ENCODE results near the gene TMEM273.
A peak's percentile ranks its signal among the peaks of the same experiment; 100 is the strongest.

TMEM273 gene

GRCh38 chr10:49140304-49141177 is 47.6 kb downstream of the TMEM273 start:
- H3K27me3 Mint-ChIP-seq = peaks cover 4 to 6% of the 10 kb centered on the region in 2 donors
- ATAC-seq (replicated peaks) (no peak), DNase-seq (no peak)
- H3K27ac Mint-ChIP-seq = no peak overlapping the region
- H3K9me3 Mint-ChIP-seq = peaks cover 0 to 6% of the 10 kb centered on the region in 2 donors
- H3K4me3 Mint-ChIP-seq = no peak overlapping the region
- peaks cover 0 to 2% of the 10 kb centered on the region in 2 donors for H3K36me3 Mint-ChIP-seq
- peaks cover 11 to 13% of the 10 kb centered on the region in 2 donors for H3K4me1 Mint-ChIP-seq

- peaks cover 0 to 2% of the 10 kb centered on the region in 2 donors for H3K36me3 Mint-ChIP-seq
- H3K27ac Mint-ChIP-seq = no peak overlapping the region
- H3K27me3 Mint-ChIP-seq = peaks cover 0 to 4% of the 10 kb centered on the region in 2 donors
- no peak overlapping the region for H3K4me3 Mint-ChIP-seq
- ATAC-seq (replicated peaks) (no peak), DNase-seq (no peak)
- H3K4me1 Mint-ChIP-seq = peaks cover 17 to 21% of the 10 kb centered on the region in 2 donors
- H3K9me3 Mint-ChIP-seq = peaks cover 0 to 9% of the 10 kb centered on the region in 2 donors
Observed at GRCh38 chr10:49139846-49140195, 48.4 kb downstream of the TMEM273 start.

- peaks cover 23 to 26% of the 10 kb centered on the region in 2 donors for H3K4me1 Mint-ChIP-seq
- no peak for DNase-seq
- H3K4me3 Mint-ChIP-seq = no peak overlapping the region
- peaks cover 0 to 10% of the 10 kb centered on the region in 2 donors for H3K9me3 Mint-ChIP-seq
- H3K27me3 Mint-ChIP-seq = no peaks in the 10 kb centered on the region
- H3K36me3 Mint-ChIP-seq = peaks cover 0 to 2% of the 10 kb centered on the region in 2 donors
- ATAC-seq (replicated peaks) = no peak
- no peak overlapping the region for H3K27ac Mint-ChIP-seq
Observed at GRCh38 chr10:49139028-49139845, 49.0 kb downstream of the TMEM273 start.

- Mint-ChIP-seq H3K4me1 (peaks cover 26 to 33% of the 10 kb centered on the region in 2 donors), H3K27ac (no peak overlapping the region), H3K4me3 (no peak overlapping the region), H3K27me3 (no peaks in the 10 kb centered on the region), H3K36me3 (peaks cover 0 to 2% of the 10 kb centered on the region in 2 donors), H3K9me3 (peaks cover 0 to 10% of the 10 kb centered on the region in 2 donors)
- ATAC-seq (replicated peaks) (no peak), DNase-seq (no peak)
Observed at GRCh38 chr10:49138361-49138891, 49.8 kb downstream of the TMEM273 start.

GRCh38 chr10:49136525-49136924 is 51.7 kb downstream of the TMEM273 start:
- Mint-ChIP-seq H3K36me3 (peaks cover 0 to 2% of the 10 kb centered on the region in 2 donors), H3K27me3 (no peaks in the 10 kb centered on the region), H3K9me3 (peaks cover 0 to 10% of the 10 kb centered on the region in 2 donors), H3K27ac (no peak overlapping the region), H3K4me1 (peaks cover 26 to 33% of the 10 kb centered on the region in 2 donors), H3K4me3 (no peak overlapping the region)
- DNase-seq = no peak
- ATAC-seq (replicated peaks) = no peak

GRCh38 chr10:49135575-49136313 is 52.4 kb downstream of the TMEM273 start:
- Mint-ChIP-seq H3K36me3 (peaks cover 0 to 2% of the 10 kb centered on the region in 2 donors), H3K27ac (peak overlapping the region; percentile 57), H3K4me3 (peak overlapping the region; percentile 8 to 45), H3K4me1 (peaks cover 24 to 33% of the 10 kb centered on the region in 2 donors), H3K9me3 (peaks cover 0 to 10% of the 10 kb centered on the region in 2 donors), H3K27me3 (no peaks in the 10 kb centered on the region)
- DNase-seq = peak; percentile 26
- peak; percentile 94 to 95 for ATAC-seq (replicated peaks)

GRCh38 chr10:49134327-49134726 is 53.9 kb downstream of the TMEM273 start:
- no peak for DNase-seq
- H3K36me3 Mint-ChIP-seq = peaks cover 0 to 4% of the 10 kb centered on the region in 2 donors
- no peak for ATAC-seq (replicated peaks)
- H3K4me3 Mint-ChIP-seq = no peak overlapping the region
- H3K4me1 Mint-ChIP-seq = peaks cover 28 to 35% of the 10 kb centered on the region in 2 donors
- H3K27ac Mint-ChIP-seq = no peak overlapping the region
- peaks cover 0 to 10% of the 10 kb centered on the region in 2 donors for H3K9me3 Mint-ChIP-seq
- H3K27me3 Mint-ChIP-seq = peaks cover 6 to 7% of the 10 kb centered on the region in 2 donors

GRCh38 chr10:49133706-49134248 is 54.4 kb downstream of the TMEM273 start, which contains the start of gene FAM170B:
Gene FAM170B, minus strand, starts transcription at chr10:49134021. Its CDS starts 103 bp downstream, at chr10:49133918.
- ATAC-seq (replicated peaks) (no peak), DNase-seq (no peak)
- H3K27me3 Mint-ChIP-seq = peaks cover 11 to 12% of the 10 kb centered on the region in 2 donors
- H3K4me3 Mint-ChIP-seq = no peak within 1 kb of the TSS
- peaks cover 0 to 10% of the 10 kb centered on the region in 2 donors for H3K9me3 Mint-ChIP-seq
- H3K27ac Mint-ChIP-seq = no peak within 1 kb of the TSS
- peaks cover 0 to 4% of the 10 kb centered on the region in 2 donors for H3K36me3 Mint-ChIP-seq
- H3K4me1 Mint-ChIP-seq = peaks cover 30 to 40% of the 10 kb centered on the region in 2 donors

- no peak for DNase-seq
- no peak for ATAC-seq (replicated peaks)
- no peak overlapping the region for H3K4me3 Mint-ChIP-seq
- peaks cover 0 to 4% of the 10 kb centered on the region in 2 donors for H3K36me3 Mint-ChIP-seq
- peaks cover 29 to 38% of the 10 kb centered on the region in 2 donors for H3K4me1 Mint-ChIP-seq
- H3K27ac Mint-ChIP-seq = no peak overlapping the region
- H3K27me3 Mint-ChIP-seq = peaks cover 20 to 23% of the 10 kb centered on the region in 2 donors
- peaks cover 0 to 10% of the 10 kb centered on the region in 2 donors for H3K9me3 Mint-ChIP-seq
Observed at GRCh38 chr10:49132362-49132737, 55.8 kb downstream of the TMEM273 start.

- Mint-ChIP-seq H3K4me3 (no peak overlapping the region), H3K36me3 (peaks cover 0 to 2% of the 10 kb centered on the region in 2 donors), H3K27me3 (peaks cover 20 to 23% of the 10 kb centered on the region in 2 donors), H3K27ac (no peak overlapping the region), H3K4me1 (peaks cover 25 to 34% of the 10 kb centered on the region in 2 donors), H3K9me3 (peaks cover 0 to 10% of the 10 kb centered on the region in 2 donors)
- ATAC-seq (replicated peaks) (no peak), DNase-seq (no peak)
Observed at GRCh38 chr10:49131507-49132361, 56.5 kb downstream of the TMEM273 start.

- DNase-seq (no peak), ATAC-seq (replicated peaks) (no peak)
- peaks cover 0 to 2% of the 10 kb centered on the region in 2 donors for H3K36me3 Mint-ChIP-seq
- peaks cover 20 to 23% of the 10 kb centered on the region in 2 donors for H3K27me3 Mint-ChIP-seq
- no peak overlapping the region for H3K27ac Mint-ChIP-seq
- no peak overlapping the region for H3K4me3 Mint-ChIP-seq
- H3K4me1 Mint-ChIP-seq = peaks cover 9 to 15% of the 10 kb centered on the region in 2 donors
- H3K9me3 Mint-ChIP-seq = no peaks in the 10 kb centered on the region
Observed at GRCh38 chr10:49129376-49129775, 58.8 kb downstream of the TMEM273 start.

GRCh38 chr10:49128854-49129253 is 59.3 kb downstream of the TMEM273 start:
- Mint-ChIP-seq H3K4me3 (no peak overlapping the region), H3K9me3 (no peaks in the 10 kb centered on the region)

More at GRCh38 chr10:49128854-49129253, 59.3 kb downstream of the TMEM273 start:
- ATAC-seq (replicated peaks) = no peak
- Mint-ChIP-seq H3K27ac (no peak overlapping the region), H3K27me3 (peaks cover 20 to 23% of the 10 kb centered on the region in 2 donors), H3K36me3 (peaks cover 0 to 2% of the 10 kb centered on the region in 2 donors), H3K4me1 (peaks cover 5 to 9% of the 10 kb centered on the region in 2 donors)
- DNase-seq = no peak
